Gastroesophageal sphincter (tissue), 4 donors: Measurements from ENCODE around the gene GLDN. TPM values are rescaled to one million over a fixed set of nuclear protein-coding genes. Genes with fewer than 3 reads are reported as not detected.

Experiments
- ATAC-seq: fragments of 150-250 bp; one replicate; pipeline ENCODE4 v1.9.1; 2016; ENCODE audit warnings: mild to moderate bottlenecking, moderate library complexity
- H3K27ac ChIP-seq, 4 donors: fragments of 200-600 bp; sonication (generic) in 3 of 4; 1 replicate in 3 of 4; 2 replicates in 1 of 4; pipeline ENCODE4 v1.5.1; 2016 to 2019
- H3K27me3 ChIP-seq: fragments of 200-600 bp; sonication (generic); one replicate; pipeline ENCODE4 v1.5.1; 2019
- H3K36me3 ChIP-seq, 2 donors: fragments of 200-600 bp; sonication (generic); one replicate each; pipeline ENCODE4 v1.5.1; 2019; ENCODE audit warnings: control low read depth in 1 of 2
- H3K4me1 ChIP-seq, 3 donors: fragments of 200-600 bp; sonication (generic); 1 replicate in 2 of 3; 2 replicates in 1 of 3; pipeline ENCODE4 v1.5.1; 2016 to 2019; ENCODE audit warnings: control low read depth in 2 of 3
- H3K4me3 ChIP-seq, 2 donors: fragments of 200-600 bp; sonication (generic); one replicate each; pipeline ENCODE4 v1.5.1; 2019; ENCODE audit warnings: mild to moderate bottlenecking in 1 of 2, moderate library complexity in 1 of 2
- H3K9me3 ChIP-seq, 3 donors: fragments of 200-600 bp; sonication (generic); one replicate each; pipeline ENCODE4 v1.5.1; 2017 to 2019; ENCODE audit warnings: control low read depth in 2 of 3
- EP300 ChIP-seq: sonication (generic); formaldehyde crosslinking; IDR thresholded peaks from one replicate; pipeline ENCODE4 v1.6.1; 2017; ENCODE audit warnings: antibody characterized with exemption, mild to moderate bottlenecking
- POLR2A ChIP-seq, 2 donors: fragments of 450-650 bp; IDR thresholded peaks; one replicate each; pipeline ENCODE4 v1.6.1; 2017; ENCODE audit warnings: antibody characterized with exemption in 2 of 2, mild to moderate bottlenecking in 2 of 2, moderate library complexity in 1 of 2
- POLR2AphosphoS5 ChIP-seq: sonication (generic); formaldehyde crosslinking; IDR thresholded peaks from one replicate; pipeline ENCODE4 v1.6.1; 2017; ENCODE audit warnings: antibody characterized with exemption
- WGBS, 2 donors: methylation state at CpG; one replicate each; pipeline ENCODE4 v1.1.5; 2018; ENCODE audit warnings: low coverage in 1 of 2; 5-methylcytosine and 5-hydroxymethylcytosine counted together
- total RNA-seq, 4 donors: library from RNA; depleted of rRNA; stranded (reverse); fragments of >200 nt; gene quantifications; one replicate each; pipeline ENCODE4 v1.1.0, GENCODE V29; 2016
- TF ChIP-seq, protein P1 (sequence below), 4 experiments: fragments of 200-600 bp in 2 of 4; fragments of 450-650 bp in 2 of 4; sonication (generic) in 1 of 4; IDR thresholded peaks; one replicate each; pipeline ENCODE4 v1.5.1; 2017 to 2019; ENCODE audit warnings: antibody characterized with exemption in 4 of 4, mild to moderate bottlenecking in 2 of 4, moderate library complexity in 2 of 4

GLDN gene
- total RNA-seq, 4 donors from 2014 or later: 3.7 to 19.6 (median 4.4) TPM

DNA sequence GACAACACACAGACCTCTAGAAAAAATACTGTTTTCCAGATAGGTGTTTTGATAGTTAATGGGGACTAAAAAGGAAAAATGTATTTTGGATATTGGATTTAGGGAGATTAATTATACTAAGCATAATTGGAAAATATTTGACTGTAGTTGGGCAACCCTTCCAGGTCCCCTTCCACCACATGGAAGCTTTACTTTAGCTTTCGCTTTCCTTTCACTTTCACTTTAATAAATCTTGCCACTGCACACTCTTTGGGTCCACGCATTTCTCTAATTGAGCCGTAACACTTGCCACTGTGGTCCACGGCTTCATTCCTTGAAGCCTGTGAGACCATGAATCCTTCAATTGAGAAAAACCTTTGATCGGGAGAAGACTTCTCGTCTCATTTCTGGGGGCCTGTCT, 15.5 kb downstream of the GLDN start:
- Histone ChIP-seq H3K27ac (no peak overlapping the region), H3K36me3 (no peaks in the 10 kb centered on the region), H3K4me3 (no peak overlapping the region), H3K27me3 (no peaks in the 10 kb centered on the region), H3K4me1 (no peaks in the 10 kb centered on the region), H3K9me3 (no peaks in the 10 kb centered on the region)
- TF ChIP-seq, protein P1, sequence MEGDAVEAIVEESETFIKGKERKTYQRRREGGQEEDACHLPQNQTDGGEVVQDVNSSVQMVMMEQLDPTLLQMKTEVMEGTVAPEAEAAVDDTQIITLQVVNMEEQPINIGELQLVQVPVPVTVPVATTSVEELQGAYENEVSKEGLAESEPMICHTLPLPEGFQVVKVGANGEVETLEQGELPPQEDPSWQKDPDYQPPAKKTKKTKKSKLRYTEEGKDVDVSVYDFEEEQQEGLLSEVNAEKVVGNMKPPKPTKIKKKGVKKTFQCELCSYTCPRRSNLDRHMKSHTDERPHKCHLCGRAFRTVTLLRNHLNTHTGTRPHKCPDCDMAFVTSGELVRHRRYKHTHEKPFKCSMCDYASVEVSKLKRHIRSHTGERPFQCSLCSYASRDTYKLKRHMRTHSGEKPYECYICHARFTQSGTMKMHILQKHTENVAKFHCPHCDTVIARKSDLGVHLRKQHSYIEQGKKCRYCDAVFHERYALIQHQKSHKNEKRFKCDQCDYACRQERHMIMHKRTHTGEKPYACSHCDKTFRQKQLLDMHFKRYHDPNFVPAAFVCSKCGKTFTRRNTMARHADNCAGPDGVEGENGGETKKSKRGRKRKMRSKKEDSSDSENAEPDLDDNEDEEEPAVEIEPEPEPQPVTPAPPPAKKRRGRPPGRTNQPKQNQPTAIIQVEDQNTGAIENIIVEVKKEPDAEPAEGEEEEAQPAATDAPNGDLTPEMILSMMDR (IDR thresholded peaks at IDR 0.05): no peak
- no peak for TF ChIP-seq POLR2A (IDR thresholded peaks at IDR 0.05)
- WGBS, 2 donors: 89 to 100% methylated on average over 4 of the region's 6 CpGs
- ATAC-seq: no peak

DNA sequence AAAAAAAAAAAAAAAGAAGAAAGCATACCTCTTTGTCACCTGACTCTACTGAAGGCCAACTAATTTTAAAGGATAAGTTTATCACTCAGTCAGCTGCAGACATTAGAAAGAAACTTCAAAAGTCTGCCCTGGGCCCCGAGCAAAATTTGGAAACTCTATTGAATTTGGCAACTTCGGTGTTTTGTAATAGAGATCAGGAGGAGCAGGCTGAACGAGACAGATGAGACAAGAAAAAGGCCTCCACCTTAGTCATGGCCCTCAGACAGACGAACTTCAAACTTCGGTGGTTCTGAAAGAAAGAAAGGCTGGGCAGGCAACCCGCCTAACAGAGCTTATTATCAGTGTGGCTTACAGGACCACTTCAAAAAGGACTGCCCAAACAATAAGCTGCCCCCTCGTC, 18.5 kb downstream of the GLDN start:
- H3K36me3 ChIP-seq: no peaks in the 10 kb centered on the region
- no peak overlapping the region for H3K27ac ChIP-seq
- TF ChIP-seq EP300 (no peak), POLR2AphosphoS5 (no peak), POLR2A (IDR thresholded peaks at IDR 0.05) (no peak)
- TF ChIP-seq, protein P1 (IDR thresholded peaks at IDR 0.05): no peak
- WGBS, 2 donors: 85 to 89% methylated on average over 3 to 6 of the region's 7 CpGs
- no peaks in the 10 kb centered on the region for H3K27me3 ChIP-seq
- no peaks in the 10 kb centered on the region for H3K4me1 ChIP-seq
- no peak overlapping the region for H3K4me3 ChIP-seq
- H3K9me3 ChIP-seq: no peaks in the 10 kb centered on the region
- no peak for ATAC-seq

DNA sequence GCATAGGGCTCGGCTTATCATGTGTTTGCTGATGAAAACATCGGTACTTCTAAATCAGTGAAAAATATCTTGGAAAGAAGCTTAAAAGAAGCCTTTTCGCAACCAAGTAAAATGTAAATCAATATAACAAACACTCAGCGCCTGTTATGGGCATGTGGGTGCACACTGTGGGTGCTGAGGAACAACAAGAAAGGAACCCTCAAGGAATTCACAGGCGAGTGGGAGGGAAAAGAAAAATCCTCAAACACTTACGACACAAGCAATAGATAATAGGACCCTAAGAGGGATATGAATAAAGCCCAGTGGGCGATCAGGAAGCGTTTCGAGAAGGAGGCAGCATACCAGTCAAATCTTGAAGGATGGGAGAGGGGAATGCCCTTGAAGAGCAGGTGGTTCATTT, 21.9 kb downstream of the GLDN start:
- Histone ChIP-seq H3K27ac (no peak overlapping the region), H3K4me3 (no peak overlapping the region), H3K27me3 (no peaks in the 10 kb centered on the region), H3K36me3 (no peaks in the 10 kb centered on the region), H3K9me3 (no peaks in the 10 kb centered on the region), H3K4me1 (no peaks in the 10 kb centered on the region)
- WGBS, 2 donors: 65 to 77% methylated on average over 8 to 9 of the region's 9 CpGs
- TF ChIP-seq POLR2A (IDR thresholded peaks at IDR 0.05): no peak
- no peak for TF ChIP-seq POLR2AphosphoS5
- TF ChIP-seq, protein P1 (IDR thresholded peaks at IDR 0.05): no peak
- TF ChIP-seq EP300: no peak
- ATAC-seq: no peak

DNA sequence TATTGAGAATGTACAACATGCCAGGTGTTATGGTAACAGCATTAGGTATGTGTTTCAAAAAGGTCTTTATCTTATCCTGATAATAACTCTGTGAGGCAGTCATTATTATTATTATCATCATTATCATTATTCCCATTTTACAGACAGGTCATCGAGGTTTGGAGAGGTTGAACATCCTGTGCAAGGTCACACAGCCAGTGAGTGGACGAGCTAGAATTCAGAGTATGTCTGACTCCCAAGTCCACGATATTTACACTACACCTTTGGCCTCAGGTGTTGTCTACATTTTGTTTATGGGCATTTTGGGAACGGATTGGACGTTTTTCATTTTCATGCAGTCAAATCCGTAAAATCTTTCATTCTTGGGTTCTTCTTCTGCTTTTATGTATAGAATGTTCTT, 24.0 kb downstream of the GLDN start:
- Histone ChIP-seq H3K36me3 (no peaks in the 10 kb centered on the region), H3K4me3 (no peak overlapping the region), H3K9me3 (no peaks in the 10 kb centered on the region), H3K4me1 (no peaks in the 10 kb centered on the region), H3K27ac (no peak overlapping the region), H3K27me3 (no peaks in the 10 kb centered on the region)
- WGBS, 2 donors: 82 to 89% methylated on average over 6 of the region's 6 CpGs
- ATAC-seq: no peak
- TF ChIP-seq, protein P1 (IDR thresholded peaks at IDR 0.05): no peak
- TF ChIP-seq POLR2AphosphoS5 (no peak), POLR2A (IDR thresholded peaks at IDR 0.05) (no peak), EP300 (no peak)

DNA sequence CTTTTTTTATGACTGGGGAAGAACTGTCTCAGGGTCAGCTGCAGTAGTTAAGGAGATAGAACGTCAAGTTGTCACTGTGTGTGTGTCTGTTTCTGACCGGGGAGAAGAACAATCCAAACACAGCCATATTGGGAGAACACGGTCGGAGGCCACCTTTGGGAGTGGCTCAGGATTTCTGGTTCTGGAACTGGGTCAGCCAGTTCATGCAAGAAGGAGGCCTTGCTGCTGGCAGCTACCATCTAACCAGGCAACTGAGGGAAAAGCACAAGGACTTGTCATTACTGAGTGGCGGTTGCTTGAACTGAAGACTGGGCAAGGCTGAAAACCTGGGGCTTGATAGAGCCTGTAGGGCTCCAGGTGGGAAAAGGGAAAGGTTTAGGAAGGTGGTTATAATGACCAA, 24.6 kb downstream of the GLDN start:
- 65 to 78% methylated on average over 4 to 5 of the region's 5 CpGs for WGBS, 2 donors
- H3K27ac ChIP-seq: no peak overlapping the region
- no peaks in the 10 kb centered on the region for H3K27me3 ChIP-seq

More for the DNA sequence above, 24.6 kb downstream of the GLDN start:
- TF ChIP-seq, protein P1 (IDR thresholded peaks at IDR 0.05): no peak
- TF ChIP-seq EP300 (no peak), POLR2A (IDR thresholded peaks at IDR 0.05) (no peak), POLR2AphosphoS5 (no peak)
- Histone ChIP-seq H3K4me3 (no peak overlapping the region), H3K4me1 (no peaks in the 10 kb centered on the region), H3K36me3 (no peaks in the 10 kb centered on the region), H3K9me3 (no peaks in the 10 kb centered on the region)
- no peak for ATAC-seq
